NT2/D1 (cell line): ENCODE measurements around the gene IDNK.

Experiments
- SUZ12 ChIP-seq: IDR thresholded peaks from 2 replicates; pipeline ENCODE4 v1.6.1; 2011; ENCODE audit not compliant: insufficient read length, insufficient read depth; ENCODE audit errors: extremely low read depth
- YY1 ChIP-seq: IDR thresholded peaks from 2 replicates; pipeline ENCODE4 v1.6.1; 2011; ENCODE audit not compliant: insufficient read length, insufficient read depth
- ZNF274 ChIP-seq: IDR thresholded peaks from 2 replicates; pipeline ENCODE4 v1.6.1; 2011; ENCODE audit warnings: mild to moderate bottlenecking, low read depth, low read length

DNA sequence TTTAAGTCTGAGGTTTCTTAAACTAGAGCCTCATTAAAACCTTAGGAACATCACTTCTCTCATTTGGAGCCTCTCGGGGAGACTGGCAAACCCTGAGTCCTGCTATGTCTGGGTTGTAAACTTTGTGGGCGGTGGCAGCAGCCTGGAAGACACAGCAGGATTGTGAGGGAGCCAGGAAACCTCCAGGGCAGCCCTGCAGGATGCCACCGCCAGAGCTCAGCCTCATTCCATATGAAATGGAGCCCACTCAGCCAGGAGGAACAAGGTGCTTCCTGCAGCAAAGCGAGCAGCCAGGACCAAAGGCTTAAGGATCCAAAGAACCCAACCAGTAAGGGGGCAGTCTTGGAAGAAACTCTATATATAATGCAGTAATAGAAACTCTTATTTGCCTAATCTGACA is 37.9 kb upstream of the IDNK start:
- TF ChIP-seq YY1 (no peak), ZNF274 (no peak), SUZ12 (no peak)
